HepG2 (cell line): Measurements from ENCODE around the gene ZAR1L. TPM values are rescaled to one million over a fixed set of nuclear protein-coding genes. Genes with fewer than 3 reads are reported as not detected.
A peak's percentile ranks its signal among the peaks of the same experiment; 100 is the strongest.

Experiments
- ATAC-seq: fragments of 200-7000 bp; cut with Tn5 transposase; 3 replicates; pipeline ENCODE4 v1.9.1; 2020; ENCODE audit warnings: mild to moderate bottlenecking, moderate library complexity
- BruUV-seq: library from RNA; stranded (reverse); fragments of 400-500 nt; replicated peaks from 2 replicates; lab custom pipeline; 2021; lab: Mats Ljungman, UMichigan
- CTCF ChIA-PET: fragments of 300-600 bp; formaldehyde crosslinking; extraction: SDS; loops from one replicate; lab custom pipeline; 2021; ENCODE audit warnings: low total read pairs, inconsistent platforms, low intra/inter-chr PET ratio; lab: Yijun Ruan, JAX
- POLR2A ChIA-PET: fragments of 350-600 bp; sonication (Branson Sonifier 250); formaldehyde crosslinking; loops from one replicate; lab custom pipeline; 2020; ENCODE audit warnings: antibody characterized with exemption, inconsistent platforms; lab: Yijun Ruan, JAX
- DNase-seq: peaks from one replicate; pipeline ENCODE4 v3.0.0-alpha.2; 2015; ENCODE audit warnings: low spot score
- FAIRE-seq: peaks from 3 replicates; lab custom pipeline; 2011; peaks lifted over from hg19 to GRCh38; lab: Jason Lieb, UNC
- H2AFZ ChIP-seq: one replicate; pipeline ENCODE4 v1.6.1; 2011; ENCODE audit warnings: low read length, inconsistent platforms
- H3K27ac ChIP-seq: fragments of 300-600 bp; 3 replicates; pipeline ENCODE4 v1.8.0; 2011; ENCODE audit warnings: mixed run types, mild to moderate bottlenecking, mixed read lengths, low read length, inconsistent platforms; ENCODE audit not compliant: insufficient read depth; ENCODE audit errors: extremely low read length
- H3K27me3 ChIP-seq, 2 experiments: fragments of 200-600 bp in 1 of 2; 2 replicates in 1 of 2; 3 replicates in 1 of 2; pipeline versions ENCODE4 v1.6.0 to v1.8.0; 2011; ENCODE audit warnings: low read length in 2 of 2, mild to moderate bottlenecking in 2 of 2, moderate library complexity in 2 of 2, inconsistent platforms in 1 of 2; ENCODE audit not compliant: insufficient read depth in 2 of 2, control insufficient read depth in 1 of 2
- H3K36me3 ChIP-seq, 2 experiments: fragments of 200-600 bp in 1 of 2; replicated peaks in 1 of 2; 2 replicates in 1 of 2; 3 replicates in 1 of 2; pipeline versions ENCODE4 v1.5.1 to v1.8.0; 2011; ENCODE audit warnings: low read length in 2 of 2, inconsistent platforms in 1 of 2; ENCODE audit not compliant: insufficient read depth in 2 of 2, control insufficient read depth in 1 of 2
- H3K4me1 ChIP-seq: 2 replicates; pipeline ENCODE4 v1.5.1; 2012; ENCODE audit warnings: low read length, inconsistent platforms; ENCODE audit not compliant: insufficient read depth
- H3K4me2 ChIP-seq: 2 replicates; pipeline ENCODE4 v1.6.0; 2011; ENCODE audit warnings: low read depth, low read length, inconsistent platforms
- H3K4me3 ChIP-seq, 3 experiments: fragments of 200-600 bp in 1 of 3; sonication (generic), shearing (Covaris generic) in 1 of 3; replicated peaks in 1 of 3; 2 replicates each; pipeline ENCODE4 v1.5.1; 2011 to 2016; ENCODE audit warnings: low read length in 3 of 3, inconsistent platforms in 2 of 3, low read depth in 2 of 3, mild to moderate bottlenecking in 2 of 3, control low read depth in 1 of 3, mixed read lengths in 1 of 3; ENCODE audit not compliant: insufficient read depth in 1 of 3
- H3K79me2 ChIP-seq: one replicate; pipeline ENCODE4 v1.6.1; 2011; ENCODE audit warnings: low read length, inconsistent platforms; ENCODE audit not compliant: insufficient read depth
- H3K9ac ChIP-seq: 2 replicates; pipeline ENCODE4 v1.6.0; 2011; ENCODE audit warnings: mild to moderate bottlenecking, low read depth, low read length, inconsistent platforms; ENCODE audit not compliant: insufficient read depth
- H3K9me3 ChIP-seq: 2 replicates; pipeline ENCODE4 v1.5.1; 2012; ENCODE audit warnings: mild to moderate bottlenecking, low read length
- H4K20me1 ChIP-seq: 2 replicates; pipeline ENCODE4 v1.6.0; 2011; ENCODE audit warnings: inconsistent platforms, mild to moderate bottlenecking, low read length, moderate library complexity; ENCODE audit not compliant: insufficient read depth
- CHD2 ChIP-seq: IDR thresholded peaks from 2 replicates; pipeline ENCODE4 v1.6.1; 2011; ENCODE audit warnings: low read depth, low read length, improper control_type of control experiment
- ESRRA ChIP-seq: sonication (generic); formaldehyde crosslinking; IDR thresholded peaks from 2 replicates; pipeline ENCODE4 v1.5.1; 2020; ENCODE audit warnings: mild to moderate bottlenecking, low read depth, missing genetic modification reagents
- FOSL1 ChIP-seq: sonication (generic); formaldehyde crosslinking; IDR thresholded peaks from 2 replicates; pipeline ENCODE4 v1.9.0; 2021; ENCODE audit warnings: missing genetic modification reagents, borderline replicate concordance
- FOXA1 ChIP-seq, 2 experiments: fragments of 450-650 bp in 1 of 2; sonication (generic) in 1 of 2; formaldehyde crosslinking in 1 of 2; IDR thresholded peaks; 2 replicates each; pipeline versions ENCODE4 v1.4.0 to v1.6.1; 2016 to 2020; ENCODE audit warnings: missing genetic modification reagents in 1 of 2
- KAT8 ChIP-seq: IDR thresholded peaks from 2 replicates; pipeline ENCODE4 v1.6.1; 2016; ENCODE audit warnings: missing genetic modification reagents, missing compliant biosample characterization
- MED8 ChIP-seq: sonication (generic); formaldehyde crosslinking; IDR thresholded peaks from 2 replicates; pipeline ENCODE4 v1.8.1; 2023; ENCODE audit warnings: mild to moderate bottlenecking, missing genetic modification reagents; ENCODE audit not compliant: insufficient replicate concordance
- NFYC ChIP-seq: IDR thresholded peaks from 2 replicates; pipeline ENCODE4 v1.6.1; 2016; ENCODE audit warnings: missing genetic modification reagents, missing compliant biosample characterization
- RARG ChIP-seq: sonication (generic); formaldehyde crosslinking; IDR thresholded peaks from 2 replicates; pipeline ENCODE4 v1.4.0; 2020; ENCODE audit warnings: low read depth, mild to moderate bottlenecking, missing genetic modification reagents
- SOX13 ChIP-seq, 3 experiments: fragments of 450-650 bp in 1 of 3; sonication (generic) in 1 of 3; formaldehyde crosslinking in 1 of 3; IDR thresholded peaks in 2 of 3; conservative IDR thresholded peaks in 1 of 3; 2 replicates each; pipeline versions ENCODE4 v1.5.0 to v1.6.1; 2016 to 2020; ENCODE audit warnings: antibody characterized with exemption in 1 of 3, mild to moderate bottlenecking in 1 of 3, missing compliant biosample characterization in 1 of 3, missing genetic modification reagents in 1 of 3, moderate library complexity in 1 of 3
- SOX5 ChIP-seq: IDR thresholded peaks from 2 replicates; pipeline ENCODE4 v1.6.1; 2016; ENCODE audit warnings: borderline replicate concordance
- SSRP1 ChIP-seq: IDR thresholded peaks from 2 replicates; pipeline ENCODE4 v1.6.1; 2016; ENCODE audit warnings: control low read depth
- TARDBP ChIP-seq: sonication (generic); formaldehyde crosslinking; IDR thresholded peaks from 2 replicates; pipeline ENCODE4 v1.8.0; 2022; ENCODE audit warnings: mild to moderate bottlenecking, missing genetic modification reagents
- TEAD3 ChIP-seq: optimal IDR thresholded peaks from 2 replicates; pipeline ENCODE3; 2016; ENCODE audit warnings: borderline replicate concordance
- ZBTB14 ChIP-seq: sonication (generic); formaldehyde crosslinking; IDR thresholded peaks from 2 replicates; pipeline ENCODE4 v1.4.0; 2020; ENCODE audit warnings: missing genetic modification reagents
- ZNF337 ChIP-seq: sonication (generic); formaldehyde crosslinking; IDR thresholded peaks from 2 replicates; pipeline ENCODE4 v1.5.1; 2020; ENCODE audit warnings: missing genetic modification reagents, low read depth, mild to moderate bottlenecking, borderline replicate concordance
- ZNF740 ChIP-seq: sonication (generic); formaldehyde crosslinking; IDR thresholded peaks from 2 replicates; pipeline ENCODE4 v1.4.0; 2020; ENCODE audit warnings: missing genetic modification reagents
- ZNF879 ChIP-seq: sonication (generic); formaldehyde crosslinking; IDR thresholded peaks from 2 replicates; pipeline ENCODE4 v1.8.1; 2023; ENCODE audit warnings: missing genetic modification reagents
- WGBS: methylation state at CpG from one replicate; pipeline ENCODE4 v1.1.6; 2017; ENCODE audit warnings: low lambda C conversion rate; 5-methylcytosine and 5-hydroxymethylcytosine counted together
- in situ Hi-C: cut with HindIII; loops from 2 replicates; pipeline ENCODE4 v1.10.0; 2017; ENCODE audit warnings: low pct_unique_long_range_greater_than_20kb; ENCODE audit not compliant: extremely low pct_ligation_motif_present
- intact Hi-C: fragments of 100-400 bp; cut with micrococcal nuclease; formaldehyde crosslinking; loops from one replicate; pipeline ENCODE4 v1.10.0; 2022; ENCODE audit not compliant: unreplicated experiment
- polyA plus RNA-seq, 8 experiments: library from polyadenylated mRNA; depleted of rRNA in 3 of 8; stranded (reverse) in 7 of 8; unstranded in 1 of 8; fragments of >200 nt; fragmentation: Illumina TruSeq in 4 of 8; extraction: Trizol in 4 of 8; gene quantifications; 2 replicates each; pipeline versions ENCODE4 v1.2.1 to v1.2.3, GENCODE V29; 2011 to 2016; ENCODE audit warnings: low read depth in 4 of 8, missing spikeins in 1 of 8, mixed read lengths in 1 of 8; ENCODE audit not compliant: insufficient read depth in 1 of 8
- total RNA-seq, 5 experiments: library from RNA; depleted of rRNA; stranded (reverse); fragments of >200 nt; fragmentation: Illumina TruSeq; extraction: Trizol; gene quantifications; 2 replicates each; pipeline ENCODE4 v1.2.3, GENCODE V29; 2016; ENCODE audit warnings: low read depth in 1 of 5
- TF ChIP-seq, protein P1 (sequence below): IDR thresholded peaks from 2 replicates; pipeline ENCODE4 v1.4.0; 2020; ENCODE audit warnings: mild to moderate bottlenecking, missing genetic modification reagents

ZAR1L gene
- total and polyA plus RNA-seq, 2 of the 13 experiments (the other 11 are each of a cell fraction or from before 2014, with no cell fraction given), result 0.09 TPM; not detected in 1

DNA sequence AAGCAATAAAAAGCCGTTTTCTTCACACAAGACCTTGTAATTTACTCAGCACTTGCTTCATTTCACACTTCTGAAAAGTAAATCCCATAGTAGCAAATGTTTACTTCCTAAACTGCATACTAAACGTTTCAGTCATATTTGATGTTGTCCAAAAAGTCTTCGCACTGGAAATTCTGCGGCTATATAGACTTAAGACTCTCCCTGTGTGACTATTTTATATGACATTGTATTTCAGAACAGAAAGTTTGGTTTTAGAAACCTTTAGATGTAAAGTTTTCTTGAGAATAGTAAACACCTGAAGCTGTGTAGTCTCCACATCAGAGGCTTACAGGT lies 29.6 kb downstream of the ZAR1L start (continued):
- TF ChIP-seq KAT8 (CRISPR knock-in tag), result no peak
- no peak for TF ChIP-seq ZNF337 (CRISPR knock-in tag)

GRCh38 chr13:32284927-32285632 lies 30.1 kb downstream of the ZAR1L start:
- no peak overlapping the region for H2AFZ ChIP-seq
- no peaks in the 10 kb centered on the region for H3K9me3 ChIP-seq
- TF ChIP-seq TEAD3 (CRISPR knock-in tag), result peak; percentile 12
- TF ChIP-seq FOSL1 (CRISPR knock-in tag), result no peak
- TF ChIP-seq ESRRA, result no peak
- no peak for TF ChIP-seq NFYC (CRISPR knock-in tag)
- TF ChIP-seq, protein P1, sequence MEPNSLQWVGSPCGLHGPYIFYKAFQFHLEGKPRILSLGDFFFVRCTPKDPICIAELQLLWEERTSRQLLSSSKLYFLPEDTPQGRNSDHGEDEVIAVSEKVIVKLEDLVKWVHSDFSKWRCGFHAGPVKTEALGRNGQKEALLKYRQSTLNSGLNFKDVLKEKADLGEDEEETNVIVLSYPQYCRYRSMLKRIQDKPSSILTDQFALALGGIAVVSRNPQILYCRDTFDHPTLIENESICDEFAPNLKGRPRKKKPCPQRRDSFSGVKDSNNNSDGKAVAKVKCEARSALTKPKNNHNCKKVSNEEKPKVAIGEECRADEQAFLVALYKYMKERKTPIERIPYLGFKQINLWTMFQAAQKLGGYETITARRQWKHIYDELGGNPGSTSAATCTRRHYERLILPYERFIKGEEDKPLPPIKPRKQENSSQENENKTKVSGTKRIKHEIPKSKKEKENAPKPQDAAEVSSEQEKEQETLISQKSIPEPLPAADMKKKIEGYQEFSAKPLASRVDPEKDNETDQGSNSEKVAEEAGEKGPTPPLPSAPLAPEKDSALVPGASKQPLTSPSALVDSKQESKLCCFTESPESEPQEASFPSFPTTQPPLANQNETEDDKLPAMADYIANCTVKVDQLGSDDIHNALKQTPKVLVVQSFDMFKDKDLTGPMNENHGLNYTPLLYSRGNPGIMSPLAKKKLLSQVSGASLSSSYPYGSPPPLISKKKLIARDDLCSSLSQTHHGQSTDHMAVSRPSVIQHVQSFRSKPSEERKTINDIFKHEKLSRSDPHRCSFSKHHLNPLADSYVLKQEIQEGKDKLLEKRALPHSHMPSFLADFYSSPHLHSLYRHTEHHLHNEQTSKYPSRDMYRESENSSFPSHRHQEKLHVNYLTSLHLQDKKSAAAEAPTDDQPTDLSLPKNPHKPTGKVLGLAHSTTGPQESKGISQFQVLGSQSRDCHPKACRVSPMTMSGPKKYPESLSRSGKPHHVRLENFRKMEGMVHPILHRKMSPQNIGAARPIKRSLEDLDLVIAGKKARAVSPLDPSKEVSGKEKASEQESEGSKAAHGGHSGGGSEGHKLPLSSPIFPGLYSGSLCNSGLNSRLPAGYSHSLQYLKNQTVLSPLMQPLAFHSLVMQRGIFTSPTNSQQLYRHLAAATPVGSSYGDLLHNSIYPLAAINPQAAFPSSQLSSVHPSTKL (CRISPR knock-in tag), result peak; percentile 43
- no peak for TF ChIP-seq CHD2
- TF ChIP-seq SOX5, result peak; percentile 26; the same call in 1 of the 2 replicates
- TF ChIP-seq FOXA1 (IDR thresholded peaks at IDR 0.05), result no peak
- 0 out of 2 replicates have a peak, but pooled peaks have one; percentile 11 for TF ChIP-seq FOXA1 (CRISPR knock-in tag; IDR thresholded peaks at IDR 0.05)
- no peak for TF ChIP-seq ZNF740 (CRISPR knock-in tag)
- TF ChIP-seq MED8, result no peak
- no peak for TF ChIP-seq RARG
- TF ChIP-seq ZBTB14 (CRISPR knock-in tag), result no peak
- no peak for TF ChIP-seq TARDBP (CRISPR knock-in tag)
- no peak for TF ChIP-seq ZNF879 (CRISPR knock-in tag)
- no peak for TF ChIP-seq SOX13 (IDR thresholded peaks at IDR 0.05)
- TF ChIP-seq SOX13 (CRISPR knock-in tag; conservative IDR thresholded peaks at IDR 0.05 in 1 of 2, IDR thresholded peaks at IDR 0.05 in 1 of 2), result peak in 1 of 2 experiments; percentile 66; a peak in 2 of 4 replicates
- TF ChIP-seq SSRP1, result no peak
- no peaks in the 10 kb centered on the region; a peak in 1 of 5 replicates for H3K36me3 ChIP-seq
- H4K20me1 ChIP-seq, result no peaks in the 10 kb centered on the region
- CTCF ChIA-PET, result no interaction called here
- no TSS peak for BruUV-seq
- in situ Hi-C loops (no loop called here), intact Hi-C loops (no loop called here)
- 0 out of 2 replicates have a peak overlapping the region, but pooled peaks have one; percentile 13 for H3K4me2 ChIP-seq
- ATAC-seq, result peak; percentile 38; the same call in 1 of the 3 replicates
- no peaks in the 10 kb centered on the region for H3K79me2 ChIP-seq
- no peak overlapping the region for H3K27ac ChIP-seq
- peaks cover 41% of the 10 kb centered on the region for H3K4me1 ChIP-seq
- no peaks in the 10 kb centered on the region for H3K27me3 ChIP-seq
- POLR2A ChIA-PET, result interaction anchor here (0.6 to 1.6 kb wide), 3 partner anchors 11 to 31 kb away, joined by 3 read pairs; no protein-coding TSS in a partner anchor
- no peak overlapping the region for H3K4me3 ChIP-seq
- 51% methylated on average over 6 of the region's 6 CpGs for WGBS
- no peak overlapping the region for H3K9ac ChIP-seq
- peak; percentile 68 for DNase-seq
- FAIRE-seq, result peak; percentile 58
